Mesenteric fat pad (tissue), 1 donor: ENCODE results near the gene SLCO4A1. TPM values are rescaled to one million over a fixed set of nuclear protein-coding genes. Genes with fewer than 3 reads are reported as not detected.
"Not testable (repeated sequence)": the region's sequence is repeated elsewhere in the genome, so short reads cannot be mapped to it uniquely, and the experiment has no call there.

Source experiments
- DNase-seq: peaks from one replicate; pipeline ENCODE4 v3.0.0-alpha.2; 2020; ENCODE audit warnings: low spot score
- total RNA-seq: library from RNA; stranded (reverse); fragmentation: NEBNext Ultra II Directional; extraction: Animal tissue kit (Norgen Biotek cat#: 25700); gene quantifications from one replicate; pipeline ENCODE4 v1.2.1, GENCODE V29; 2021
- donor health status: DM: yes; HTN: yes; CAD: no.

Gene SLCO4A1
- total RNA-seq, 1 donor from 2014 or later, result 44.4 TPM

DNA sequence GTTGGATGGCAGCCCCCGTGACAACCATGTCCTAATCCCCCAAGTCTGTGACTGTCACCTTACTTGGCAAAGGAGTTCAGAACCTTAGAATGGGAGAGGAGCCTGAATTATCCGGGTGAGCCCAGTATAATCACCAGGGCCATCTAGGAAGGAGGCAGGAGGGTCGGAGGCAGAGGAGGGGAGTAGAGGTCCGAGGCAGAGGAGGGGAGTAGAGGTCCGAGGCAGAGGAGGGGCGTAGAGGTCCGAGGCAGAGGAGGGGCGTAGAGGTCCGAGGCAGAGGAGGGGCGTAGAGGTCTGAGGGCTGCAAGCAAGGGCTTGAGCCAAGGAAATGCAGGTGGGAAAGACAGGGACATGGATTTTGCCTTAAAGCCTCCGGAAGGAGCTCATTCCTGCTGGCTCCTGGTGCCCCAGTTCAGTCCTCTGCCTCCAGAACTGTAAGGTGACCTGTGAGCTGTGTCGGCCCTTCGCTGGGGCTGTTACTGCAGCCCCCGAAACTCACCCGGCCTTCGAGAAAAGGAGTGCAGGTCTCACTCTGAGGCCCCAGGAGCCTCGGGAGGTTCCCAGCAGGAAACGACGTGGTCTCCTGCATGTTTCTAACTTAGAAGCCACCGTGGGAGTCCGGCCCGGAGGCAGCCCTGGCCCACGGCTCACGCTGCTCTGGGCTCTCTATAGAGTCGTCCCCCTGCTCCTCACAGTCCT, 20.0 kb upstream of the SLCO4A1 start:
- no peak for DNase-seq

DNA sequence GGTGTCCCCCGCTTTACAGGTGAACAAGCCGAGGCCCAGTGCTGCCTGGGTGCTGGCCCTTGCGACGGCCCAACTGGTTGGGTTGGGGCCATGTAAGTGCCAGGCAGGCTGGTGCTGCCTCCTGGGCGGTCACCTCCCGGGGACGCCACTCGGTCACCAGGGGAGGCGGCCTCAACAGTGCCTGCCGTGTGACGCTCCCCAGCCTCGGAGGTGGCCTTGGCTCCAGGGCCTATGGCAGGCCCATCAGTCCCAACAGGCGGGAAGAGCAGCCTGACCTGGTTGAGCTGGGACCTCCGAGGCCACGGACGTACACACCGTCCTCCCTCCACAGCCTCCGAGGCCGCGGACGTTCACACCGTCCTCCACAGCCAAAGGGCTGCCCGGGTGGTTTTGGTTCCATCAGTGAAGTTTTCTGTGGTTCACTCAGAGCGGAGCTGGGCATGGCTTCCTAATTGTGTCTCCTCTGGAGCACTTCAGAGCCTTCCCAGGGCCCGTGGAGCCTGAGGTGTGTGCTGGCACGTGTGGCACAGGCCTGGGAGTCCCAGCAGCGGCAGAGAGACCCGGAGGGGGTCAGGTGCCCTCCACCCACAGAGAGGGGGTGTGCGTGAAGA, 19.3 kb upstream of the SLCO4A1 start:
- no peak for DNase-seq

DNA sequence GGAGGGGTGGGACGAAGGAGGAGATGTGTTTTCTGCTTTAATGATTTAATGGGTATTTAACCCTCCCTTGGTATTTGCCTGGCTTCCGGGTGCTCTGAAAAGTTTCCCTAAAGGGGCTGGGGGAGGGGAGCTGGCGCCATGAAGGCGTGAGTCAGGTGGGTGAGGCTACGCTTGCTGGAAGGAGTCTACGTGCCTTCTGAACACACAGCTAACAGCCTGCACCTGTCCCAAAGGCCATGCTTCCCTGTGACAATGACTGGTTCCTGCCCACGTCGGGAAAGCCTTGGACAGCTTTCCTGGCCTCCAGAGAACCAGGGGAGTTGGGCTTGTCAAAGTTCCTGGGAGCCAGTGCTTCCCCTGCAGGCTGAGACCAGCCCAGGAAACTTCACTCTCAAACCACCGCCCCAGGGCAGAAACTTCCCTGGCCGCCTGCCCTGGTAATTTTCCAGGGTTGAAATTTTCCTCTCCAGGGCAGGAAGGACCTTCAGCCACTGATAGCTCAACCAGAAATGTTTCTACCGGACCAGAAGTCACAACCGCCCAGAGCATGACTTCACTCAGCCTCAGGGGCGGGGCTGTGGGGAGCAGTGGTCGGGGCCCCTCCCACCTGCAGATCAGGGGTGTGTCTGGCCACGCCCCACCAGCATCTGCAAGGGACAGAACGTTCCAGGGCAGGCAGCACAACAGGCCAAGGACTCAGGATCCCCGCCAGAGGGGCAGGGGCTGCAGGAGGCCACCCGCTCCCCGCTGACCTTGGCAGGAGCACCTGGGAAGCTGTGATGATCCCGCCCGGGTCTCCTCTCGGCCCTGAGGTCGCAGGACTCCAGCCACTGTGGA, 18.6 kb upstream of the SLCO4A1 start:
- DNase-seq, result peak; percentile 96

GRCh38 chr20:62624325-62624690, 18.0 kb upstream of the SLCO4A1 start:
- no peak for DNase-seq

- no peak for DNase-seq
Observed at GRCh38 chr20:62624719-62625453, 17.4 kb upstream of the SLCO4A1 start.

GRCh38 chr20:62625516-62625915, 16.8 kb upstream of the SLCO4A1 start:
- DNase-seq, result no peak

- DNase-seq, result no peak
Observed at GRCh38 chr20:62625921-62626547, 16.3 kb upstream of the SLCO4A1 start.

DNA sequence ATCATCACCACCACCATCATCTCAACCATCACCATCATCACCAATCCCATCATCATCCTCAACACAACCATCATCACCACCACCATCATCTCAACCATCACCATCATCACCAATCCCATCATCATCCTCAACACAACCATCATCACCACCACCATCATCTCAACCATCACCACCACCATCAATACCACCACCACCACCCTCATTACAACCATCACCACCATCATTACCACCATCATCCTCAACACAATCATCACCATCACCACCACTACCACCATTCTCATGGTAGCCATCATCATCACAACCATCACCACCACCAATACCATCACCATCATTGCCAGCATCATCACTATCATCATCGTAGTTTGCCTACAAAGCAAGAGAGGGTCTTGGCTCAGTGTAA, 14.9 kb upstream of the SLCO4A1 start:
- not testable (repeated sequence) for DNase-seq

GRCh38 chr20:62627901-62628612, 14.2 kb upstream of the SLCO4A1 start:
- no peak for DNase-seq

- no peak for DNase-seq
Observed at GRCh38 chr20:62628691-62629090, 13.6 kb upstream of the SLCO4A1 start.

- no peak for DNase-seq
Observed at GRCh38 chr20:62629864-62630470, 12.3 kb upstream of the SLCO4A1 start.

DNA sequence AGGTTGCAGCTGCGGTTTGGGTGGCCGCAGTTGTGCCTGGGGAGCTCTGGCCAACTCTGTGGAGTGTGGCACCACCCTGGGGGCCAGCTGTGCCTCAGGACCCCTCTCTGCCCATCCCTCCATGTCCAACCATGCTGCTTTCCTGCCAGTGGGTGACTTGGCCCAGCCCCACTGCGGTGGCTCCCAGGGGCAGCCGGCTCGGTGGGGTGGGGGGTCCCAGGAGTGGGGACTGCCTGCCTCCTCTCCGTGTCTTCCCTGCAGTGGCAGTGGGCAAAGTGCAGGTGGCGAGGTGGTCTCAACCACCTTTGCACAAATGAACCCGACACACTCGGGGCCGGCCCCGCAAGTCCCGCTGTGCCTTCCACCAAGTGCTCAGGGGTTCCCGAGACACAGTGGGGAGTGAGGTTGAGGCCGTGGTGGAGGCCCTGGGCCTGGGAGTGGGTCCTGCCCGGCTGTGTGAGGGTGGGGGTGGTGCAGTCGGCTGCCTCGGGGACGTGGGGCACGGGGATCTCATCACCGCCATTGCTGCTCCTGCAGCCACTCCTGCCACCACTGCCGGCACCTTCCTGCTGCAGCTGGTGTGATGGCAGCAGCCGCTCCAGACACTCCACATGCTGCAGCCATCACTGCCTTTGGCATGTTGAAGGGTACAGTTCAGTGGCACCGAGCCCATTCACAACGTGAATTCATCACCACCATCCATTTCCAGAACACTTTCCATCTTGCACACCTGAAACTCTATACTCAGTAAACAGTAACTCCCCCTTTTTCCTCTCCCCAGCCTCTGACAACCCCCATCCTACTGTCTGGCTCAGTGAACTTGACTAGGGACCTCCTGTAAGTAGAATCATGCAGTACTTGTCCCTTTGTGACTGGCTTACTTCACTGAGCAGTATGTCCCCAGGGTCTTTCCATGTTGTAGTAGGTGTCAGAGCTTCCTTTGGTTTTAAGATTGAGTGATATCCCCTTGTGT, 10.7 kb upstream of the SLCO4A1 start:
- no peak for DNase-seq

DNA sequence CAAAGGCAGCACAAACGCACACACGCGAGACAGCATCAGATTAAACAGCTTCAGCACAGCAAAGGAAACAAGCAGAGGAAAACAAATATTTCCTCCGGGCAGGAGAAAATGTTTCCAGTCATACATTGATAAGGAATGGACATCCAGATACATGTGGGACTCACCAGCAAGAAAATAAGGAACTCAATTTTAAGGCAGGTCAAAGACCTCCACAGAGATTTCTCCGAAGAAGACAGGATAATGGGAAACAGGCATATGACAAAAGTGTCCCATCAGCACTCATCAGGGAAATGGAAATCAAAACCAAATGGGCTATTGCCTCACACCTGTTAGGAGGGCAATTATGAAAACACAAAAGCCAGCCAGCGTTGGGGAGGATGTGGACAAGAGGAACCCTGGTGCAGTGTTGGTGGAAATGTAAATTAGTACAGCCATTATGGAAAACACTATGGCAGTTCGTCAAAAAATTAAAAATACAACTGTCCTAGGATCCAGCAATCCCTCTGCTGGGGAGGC, 9.7 kb upstream of the SLCO4A1 start:
- no peak for DNase-seq

- DNase-seq, result no peak
Observed at GRCh38 chr20:62633598-62634329, 8.5 kb upstream of the SLCO4A1 start.

DNA sequence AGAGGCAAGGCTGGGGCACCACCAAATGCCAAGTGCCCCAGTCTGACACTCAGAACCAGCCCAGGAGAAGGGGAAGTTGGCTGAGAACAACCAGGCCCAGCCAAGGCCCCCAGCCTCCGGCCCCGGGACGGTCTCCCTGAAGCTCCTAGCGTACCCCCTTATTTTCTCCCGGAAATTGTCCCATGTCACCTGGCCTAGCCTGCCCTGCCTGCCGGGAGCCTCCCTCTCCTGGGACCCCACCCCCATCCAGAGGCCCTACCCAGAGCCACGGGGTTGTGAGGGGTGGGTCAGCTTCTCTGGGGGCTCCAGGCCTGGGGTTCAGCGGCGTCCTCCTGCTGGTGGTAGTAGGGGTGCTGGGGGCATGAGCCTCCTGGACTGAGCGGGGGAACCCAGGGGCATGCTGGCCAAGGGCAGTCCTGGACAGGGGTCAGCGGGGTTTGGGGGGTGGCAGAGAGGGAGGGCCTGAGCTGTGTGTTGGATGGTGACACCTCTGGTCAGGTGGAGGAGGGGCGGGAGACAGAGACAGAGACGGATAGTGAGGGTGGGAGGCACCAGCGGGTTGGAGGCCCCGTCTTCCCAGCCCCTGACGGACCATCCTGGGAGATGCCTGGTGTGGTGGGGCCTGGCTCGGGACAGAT, 7.9 kb upstream of the SLCO4A1 start:
- DNase-seq, result no peak

GRCh38 chr20:62635232-62635631, 7.1 kb upstream of the SLCO4A1 start:
- DNase-seq, result no peak

- DNase-seq, result no peak
Observed at GRCh38 chr20:62635852-62636251, 6.5 kb upstream of the SLCO4A1 start.
